B cell (primary cell): ENCODE data around the gene BNIP5. TPM values are rescaled to one million over a fixed set of nuclear protein-coding genes. Genes with fewer than 3 reads are reported as not detected.

Source experiments
- ATAC-seq: fragments of 200-7000 bp; cut with Tn5 transposase; one replicate; pipeline ENCODE4 v1.10.0; 2021; ENCODE audit warnings: low read depth, mild to moderate bottlenecking, moderate number of reproducible peaks, moderate library complexity
- CTCF ChIA-PET: fragments of 350-600 bp; sonication (Branson Sonifier 250); formaldehyde crosslinking; loops from one replicate; lab custom pipeline; 2021; ENCODE audit warnings: antibody characterized with exemption, inconsistent platforms; lab: Charles Lee
- POLR2A ChIA-PET: fragments of 350-600 bp; sonication (Branson Sonifier 250); formaldehyde crosslinking; loops from one replicate; lab custom pipeline; 2021; ENCODE audit warnings: antibody characterized with exemption; lab: Charles Lee
- DNase-seq: peaks from one replicate; pipeline ENCODE4 v3.0.0; 2013
- H2AFZ ChIP-seq: 2 replicates; pipeline ENCODE4 v1.6.1; 2012; ENCODE audit warnings: mild to moderate bottlenecking, low read depth, low read length; ENCODE audit not compliant: insufficient read depth, poor library complexity, severe bottlenecking
- H3K27ac ChIP-seq, 2 donors: 1 replicate in 1 of 2; 2 replicates in 1 of 2; pipeline ENCODE4 v1.5.1; 2012 to 2013; ENCODE audit warnings: low read length in 2 of 2, mild to moderate bottlenecking in 2 of 2, moderate library complexity in 1 of 2
- H3K27me3 ChIP-seq, 4 experiments: fragments of 200-600 bp in 1 of 4; sonication (generic) in 1 of 4; replicated peaks in 1 of 4; 1 replicate in 2 of 4; 2 replicates in 2 of 4; pipeline versions ENCODE4 v1.6.1 to v1.7.0; 2013 to 2016; ENCODE audit warnings: low read length in 3 of 4, mild to moderate bottlenecking in 2 of 4, mixed read lengths in 1 of 4, moderate library complexity in 1 of 4; ENCODE audit not compliant: insufficient read depth in 4 of 4, control insufficient read depth in 3 of 4; ENCODE audit errors: control extremely low read depth in 1 of 4
- H3K36me3 ChIP-seq, 2 experiments: replicated peaks in 1 of 2; 1 replicate in 1 of 2; 2 replicates in 1 of 2; pipeline versions ENCODE4 v1.6.1 to v1.7.1; 2013; ENCODE audit warnings: low read length in 1 of 2; ENCODE audit not compliant: insufficient read depth in 2 of 2, control insufficient read depth in 1 of 2; ENCODE audit errors: control extremely low read depth in 1 of 2, extremely low read depth in 1 of 2
- H3K4me1 ChIP-seq, 2 donors: fragments of 200-600 bp in 1 of 2; sonication (generic) in 1 of 2; 1 replicate in 1 of 2; 2 replicates in 1 of 2; pipeline versions ENCODE4 v1.5.1 to v1.6.1; 2013 to 2017; ENCODE audit warnings: low read length in 2 of 2; ENCODE audit not compliant: control insufficient read depth in 2 of 2, insufficient read depth in 2 of 2
- H3K4me2 ChIP-seq: replicated peaks from 2 replicates; pipeline ENCODE3; 2012; ENCODE audit warnings: mild to moderate bottlenecking, low read depth, low read length; ENCODE audit not compliant: poor library complexity, severe bottlenecking
- H3K4me3 ChIP-seq, 5 experiments: fragments of 200-600 bp in 1 of 5; sonication (generic) in 1 of 5; 1 replicate in 3 of 5; 2 replicates in 2 of 5; pipeline versions ENCODE4 v1.5.1 to v1.7.0; 2011 to 2016; ENCODE audit warnings: low read length in 4 of 5, mild to moderate bottlenecking in 4 of 5, low read depth in 2 of 5, control low read depth in 1 of 5, moderate library complexity in 1 of 5; ENCODE audit not compliant: insufficient read depth in 1 of 5; ENCODE audit errors: control extremely low read depth in 1 of 5, extremely low read depth in 1 of 5
- H3K79me2 ChIP-seq: fragments of 200-600 bp; sonication (generic); one replicate; pipeline ENCODE4 v1.6.0; 2016; ENCODE audit warnings: low read length; ENCODE audit not compliant: control insufficient read depth, insufficient read depth
- H3K9ac ChIP-seq: fragments of 200-600 bp; sonication (generic); 2 replicates; pipeline ENCODE4 v1.6.1; 2017; ENCODE audit warnings: mild to moderate bottlenecking, low read length, moderate library complexity
- H3K9me3 ChIP-seq, 3 donors: one replicate each; pipeline versions ENCODE4 v1.6.1 to v1.7.1; 2013; ENCODE audit warnings: low read length in 2 of 3; ENCODE audit not compliant: control insufficient read depth in 2 of 3, insufficient read depth in 1 of 3; ENCODE audit errors: control extremely low read depth in 1 of 3
- H4K20me1 ChIP-seq: 2 replicates; pipeline ENCODE4 v1.6.0; 2012; ENCODE audit warnings: mild to moderate bottlenecking, low read length; ENCODE audit not compliant: insufficient read depth, control insufficient read depth, poor library complexity, severe bottlenecking
- H3K27ac Mint-ChIP-seq: one replicate; pipeline ENCODE4 v1.8.0; 2021; ENCODE audit warnings: mixed read lengths
- H3K27me3 Mint-ChIP-seq: one replicate; pipeline ENCODE4 v1.8.0; 2021; ENCODE audit warnings: mixed read lengths
- H3K4me1 Mint-ChIP-seq: one replicate; pipeline ENCODE4 v1.8.0; 2021; ENCODE audit warnings: mixed read lengths
- H3K4me3 Mint-ChIP-seq: one replicate; pipeline ENCODE4 v1.8.0; 2021; ENCODE audit warnings: mixed read lengths
- H3K9me3 Mint-ChIP-seq: one replicate; pipeline ENCODE4 v1.8.0; 2022; ENCODE audit warnings: mixed read lengths; ENCODE audit not compliant: insufficient read depth
- CTCF ChIP-seq: fragments of 200-600 bp; IDR thresholded peaks from one replicate; pipeline ENCODE4 v1.8.0; 2022; ENCODE audit warnings: antibody characterized with exemption, mild to moderate bottlenecking
- EZH2 ChIP-seq: IDR thresholded peaks from 2 replicates; pipeline ENCODE4 v1.6.1; 2012; ENCODE audit warnings: borderline replicate concordance, low read depth, mild to moderate bottlenecking, moderate library complexity, low read length; ENCODE audit not compliant: insufficient read depth, poor library complexity, severe bottlenecking
- WGBS: methylation state at CpG from one replicate; pipeline ENCODE4 v1.1.5; 2013; ENCODE audit warnings: missing lambda C conversion rate; ENCODE audit not compliant: insufficient coverage; 5-methylcytosine and 5-hydroxymethylcytosine counted together
- intact Hi-C: fragments of 100-400 bp; cut with micrococcal nuclease; formaldehyde crosslinking; loops from one replicate; pipeline ENCODE4 v1.10.0; 2022
- polyA plus RNA-seq: library from polyadenylated mRNA; depleted of rRNA; stranded (reverse); fragments of >200 nt; gene quantifications from 2 replicates; pipeline ENCODE4 v1.2.3, GENCODE V29; 2012
- total RNA-seq, 2 donors: library from RNA; stranded (reverse); fragments of 120-200 nt in 1 of 2; gene quantifications; 1 replicate in 1 of 2; 2 replicates in 1 of 2; pipeline versions ENCODE4 v1.2.3 to v1.2.4, GENCODE V29; 2013 to 2022

BNIP5 gene
- total and polyA plus RNA-seq, 2 donors (not counting 1 experiment from before 2014, with no cell fraction given), result 0.06 to 0.10 TPM

DNA sequence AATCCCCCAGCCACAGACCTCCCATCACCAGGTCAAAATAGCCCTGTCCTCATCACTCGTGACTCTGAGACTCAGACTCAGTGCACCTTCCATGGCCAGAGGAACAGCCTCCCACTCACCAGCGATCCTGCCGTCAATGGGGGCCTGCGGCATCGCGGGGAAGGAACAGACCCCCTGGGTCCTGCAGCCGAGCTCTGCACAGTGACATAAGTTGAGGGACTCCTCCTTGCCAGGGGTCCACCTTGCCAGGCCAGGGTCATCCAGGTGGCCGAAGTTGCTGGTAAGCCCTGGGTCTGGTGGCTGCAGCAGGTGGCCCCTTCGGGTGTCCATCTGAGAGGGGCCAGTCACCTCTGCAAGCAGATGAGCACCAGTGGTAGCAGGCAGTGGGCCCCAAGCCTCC, 34.5 kb upstream of the BNIP5 start:
- Mint-ChIP-seq H3K27me3 (peaks cover 8% of the 10 kb centered on the region), H3K4me1 (peaks cover 3% of the 10 kb centered on the region), H3K9me3 (no peaks in the 10 kb centered on the region), H3K4me3 (no peak overlapping the region), H3K27ac (no peak overlapping the region)
- CTCF ChIA-PET, result no interaction called here
- no peak for ATAC-seq
- Histone ChIP-seq H3K4me1 (peaks cover 0 to 7% of the 10 kb centered on the region in 2 donors), H3K4me2 (no peak overlapping the region), H3K79me2 (no peaks in the 10 kb centered on the region), H3K4me3 (no peak overlapping the region), H4K20me1 (no peaks in the 10 kb centered on the region), H3K27me3 (no peaks in the 10 kb centered on the region), H3K36me3 (no peaks in the 10 kb centered on the region), H3K9ac (no peak overlapping the region), H3K9me3 (no peaks in the 10 kb centered on the region), H3K27ac (no peak overlapping the region), H2AFZ (no peak overlapping the region)
- WGBS, result 98% methylated on average over 9 of the region's 9 CpGs
- POLR2A ChIA-PET, result no interaction called here
- TF ChIP-seq CTCF (no peak), EZH2 (no peak)
- intact Hi-C loops, result no loop called here
- DNase-seq, result no peak

- Histone ChIP-seq H3K36me3 (no peaks in the 10 kb centered on the region), H3K79me2 (no peaks in the 10 kb centered on the region), H3K4me1 (peaks cover 0 to 12% of the 10 kb centered on the region in 2 donors), H4K20me1 (no peaks in the 10 kb centered on the region), H3K27me3 (no peaks in the 10 kb centered on the region), H3K4me3 (no peak overlapping the region), H3K9me3 (no peaks in the 10 kb centered on the region), H3K9ac (no peak overlapping the region), H3K27ac (no peak overlapping the region), H3K4me2 (no peak overlapping the region), H2AFZ (no peak overlapping the region)
- no CpG with 5 or more reads among the region's 2 CpGs for WGBS
- TF ChIP-seq CTCF (no peak), EZH2 (no peak)
- intact Hi-C loops, result no loop called here
- ChIA-PET POLR2A (no interaction called here), CTCF (no interaction called here)
- peaks cover 3% of the 10 kb centered on the region for H3K4me1 Mint-ChIP-seq
- H3K4me3 Mint-ChIP-seq, result no peak overlapping the region
- no peak overlapping the region for H3K27ac Mint-ChIP-seq
- DNase-seq (no peak), ATAC-seq (no peak)
- H3K9me3 Mint-ChIP-seq, result no peaks in the 10 kb centered on the region
- H3K27me3 Mint-ChIP-seq, result peaks cover 8% of the 10 kb centered on the region
These were observed 34.0 kb upstream of the BNIP5 start for GRCh38 chr6:36370638-36371037.
